CD4-positive, alpha-beta T cell (primary cell): ENCODE measurements around the gene KDM2B. TPM values are rescaled to one million over a fixed set of nuclear protein-coding genes. Genes with fewer than 3 reads are reported as not detected.

Source experiments
- ATAC-seq: fragments of 200-7000 bp; cut with Tn5 transposase; one replicate; pipeline ENCODE4 v1.10.0; 2022; ENCODE audit warnings: mild to moderate bottlenecking; ENCODE audit not compliant: poor library complexity
- CTCF ChIA-PET: fragments of 350-600 bp; sonication (Branson Sonifier 250); formaldehyde crosslinking; loops from one replicate; lab custom pipeline; 2021; ENCODE audit warnings: antibody characterized with exemption, inconsistent platforms; lab: Charles Lee
- POLR2A ChIA-PET: fragments of 350-600 bp; sonication (Branson Sonifier 250); formaldehyde crosslinking; loops from one replicate; lab custom pipeline; 2021; ENCODE audit warnings: antibody characterized with exemption, inconsistent platforms; lab: Charles Lee
- DNase-seq, 14 experiments: peaks; one replicate each; pipeline ENCODE4 v3.0.0-alpha.2; 2013 to 2020; ENCODE audit warnings: mixed read lengths in 2 of 14
- H3K27ac ChIP-seq, 2 donors: one replicate each; pipeline versions ENCODE4 v1.5.1 to v1.7.0; 2013; ENCODE audit warnings: low read length in 2 of 2, low read depth in 1 of 2, mild to moderate bottlenecking in 1 of 2
- H3K27me3 ChIP-seq, 2 experiments: 1 replicate in 1 of 2; 2 replicates in 1 of 2; pipeline versions ENCODE4 v1.6.1 to v1.7.0; 2013; ENCODE audit warnings: low read length in 2 of 2, control low read depth in 1 of 2, mild to moderate bottlenecking in 1 of 2, moderate library complexity in 1 of 2; ENCODE audit not compliant: insufficient read depth in 2 of 2, control insufficient read depth in 1 of 2
- H3K36me3 ChIP-seq: one replicate; pipeline ENCODE4 v1.6.1; 2013; ENCODE audit warnings: low read length, control low read depth; ENCODE audit not compliant: insufficient read depth
- H3K4me1 ChIP-seq: one replicate; pipeline ENCODE4 v1.6.1; 2013; ENCODE audit warnings: low read length, control low read depth; ENCODE audit not compliant: insufficient read depth
- H3K4me3 ChIP-seq: one replicate; pipeline ENCODE4 v1.5.1; 2013; ENCODE audit warnings: mild to moderate bottlenecking, low read length, moderate library complexity
- H3K9me3 ChIP-seq, 2 experiments: 1 replicate in 1 of 2; 2 replicates in 1 of 2; pipeline versions ENCODE4 v1.6.1 to v1.7.0; 2013; ENCODE audit warnings: low read length in 2 of 2, mild to moderate bottlenecking in 2 of 2, control low read depth in 1 of 2, moderate library complexity in 1 of 2; ENCODE audit not compliant: control insufficient read depth in 1 of 2, insufficient read depth in 1 of 2
- H3K27ac Mint-ChIP-seq: one replicate; pipeline ENCODE4 v1.8.0; 2020; ENCODE audit warnings: mixed read lengths
- H3K27me3 Mint-ChIP-seq: one replicate; pipeline ENCODE4 v1.8.0; 2021; ENCODE audit warnings: mixed read lengths
- H3K36me3 Mint-ChIP-seq: one replicate; pipeline ENCODE4 v1.8.0; 2021; ENCODE audit warnings: low read depth, mixed read lengths
- H3K4me1 Mint-ChIP-seq: one replicate; pipeline ENCODE4 v1.8.0; 2021; ENCODE audit warnings: low read depth, mixed read lengths
- H3K4me3 Mint-ChIP-seq: one replicate; pipeline ENCODE4 v1.8.0; 2020; ENCODE audit warnings: mild to moderate bottlenecking, mixed read lengths
- H3K9me3 Mint-ChIP-seq: one replicate; pipeline ENCODE4 v1.8.0; 2020; ENCODE audit warnings: mixed read lengths
- intact Hi-C, 2 experiments: fragments of 100-400 bp; cut with DNase I in 1 of 2; cut with micrococcal nuclease in 1 of 2; formaldehyde crosslinking; loops; one replicate each; pipeline versions ENCODE4 v1.15.1 to v1.9.0; 2023 to 2025; cut with DNase I, micrococcal nuclease
- total RNA-seq, 174 experiments: library from RNA in 2 of 174; stranded (reverse) in 2 of 174; gene quantifications; one replicate each; pipeline ENCODE4 v1.2.3 and lab custom pipeline; 2021 to 2026
- TF ChIP-seq, protein P1 (sequence below): fragments of 200-600 bp; IDR thresholded peaks from one replicate; pipeline ENCODE4 v1.8.0; 2022; ENCODE audit warnings: antibody characterized with exemption, mild to moderate bottlenecking

Gene KDM2B
- total RNA-seq, 2 experiments from 2014 or later: 60.4 to 62.6 TPM

DNA sequence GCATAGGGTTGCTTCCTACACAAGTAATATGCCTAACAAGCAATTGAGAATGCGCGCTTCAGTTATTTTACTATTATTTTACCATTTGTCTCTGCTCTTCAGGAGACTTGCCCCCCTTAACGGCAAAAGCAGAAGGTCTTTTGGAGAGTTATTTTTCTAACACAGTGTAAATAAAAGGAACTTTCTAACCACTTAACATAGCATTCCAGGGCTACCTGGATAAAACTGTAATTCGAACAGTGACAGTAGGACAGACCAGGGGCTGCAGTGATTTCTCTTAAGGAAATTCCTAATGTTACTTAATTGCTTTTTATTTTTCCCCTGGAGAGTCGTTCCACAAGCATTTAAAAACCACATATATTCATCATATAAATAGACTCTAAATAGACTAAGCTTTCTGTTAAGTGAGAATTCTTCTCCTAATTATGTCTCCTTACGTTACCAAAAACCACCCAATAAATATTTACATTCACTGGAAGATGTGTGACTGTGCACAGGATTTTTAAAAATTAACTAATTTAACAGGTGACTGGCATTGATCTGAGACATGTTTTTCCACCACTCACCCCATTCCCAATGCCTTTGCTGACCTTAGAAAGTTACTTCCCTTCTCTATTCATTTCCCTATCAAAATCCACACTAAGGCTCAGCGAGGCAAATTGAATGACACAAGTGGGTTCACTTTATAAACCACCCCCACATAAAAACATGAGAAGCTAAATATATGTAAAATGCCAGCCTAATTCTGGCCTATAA lies 108.5 kb downstream of the KDM2B start:
- no peaks in the 10 kb centered on the region for H3K9me3 Mint-ChIP-seq
- H3K4me1 Mint-ChIP-seq: peaks cover 21% of the 10 kb centered on the region
- ChIA-PET POLR2A (interaction anchor here (0.7 kb wide), 1 partner anchor 275 kb away, joined by 3 read pairs; no protein-coding TSS in a partner anchor), CTCF (interaction anchor here (1.1 kb wide), 1 partner anchor 22 kb away, joined by 3 read pairs; no protein-coding TSS in a partner anchor)
- DNase-seq: no peak
- TF ChIP-seq, protein P1, sequence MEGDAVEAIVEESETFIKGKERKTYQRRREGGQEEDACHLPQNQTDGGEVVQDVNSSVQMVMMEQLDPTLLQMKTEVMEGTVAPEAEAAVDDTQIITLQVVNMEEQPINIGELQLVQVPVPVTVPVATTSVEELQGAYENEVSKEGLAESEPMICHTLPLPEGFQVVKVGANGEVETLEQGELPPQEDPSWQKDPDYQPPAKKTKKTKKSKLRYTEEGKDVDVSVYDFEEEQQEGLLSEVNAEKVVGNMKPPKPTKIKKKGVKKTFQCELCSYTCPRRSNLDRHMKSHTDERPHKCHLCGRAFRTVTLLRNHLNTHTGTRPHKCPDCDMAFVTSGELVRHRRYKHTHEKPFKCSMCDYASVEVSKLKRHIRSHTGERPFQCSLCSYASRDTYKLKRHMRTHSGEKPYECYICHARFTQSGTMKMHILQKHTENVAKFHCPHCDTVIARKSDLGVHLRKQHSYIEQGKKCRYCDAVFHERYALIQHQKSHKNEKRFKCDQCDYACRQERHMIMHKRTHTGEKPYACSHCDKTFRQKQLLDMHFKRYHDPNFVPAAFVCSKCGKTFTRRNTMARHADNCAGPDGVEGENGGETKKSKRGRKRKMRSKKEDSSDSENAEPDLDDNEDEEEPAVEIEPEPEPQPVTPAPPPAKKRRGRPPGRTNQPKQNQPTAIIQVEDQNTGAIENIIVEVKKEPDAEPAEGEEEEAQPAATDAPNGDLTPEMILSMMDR: no peak
- H3K4me3 Mint-ChIP-seq: no peak overlapping the region
- H3K36me3 ChIP-seq: no peaks in the 10 kb centered on the region
- no peak for ATAC-seq
- no peak overlapping the region for H3K4me3 ChIP-seq
- intact Hi-C loops: no loop called here
- peaks cover 7% of the 10 kb centered on the region for H3K4me1 ChIP-seq
- peaks cover 4% of the 10 kb centered on the region for H3K36me3 Mint-ChIP-seq
- no peaks in the 10 kb centered on the region for H3K9me3 ChIP-seq
- H3K27ac ChIP-seq: no peak overlapping the region
- H3K27ac Mint-ChIP-seq: no peak overlapping the region
- H3K27me3 Mint-ChIP-seq: no peaks in the 10 kb centered on the region
- no peaks in the 10 kb centered on the region for H3K27me3 ChIP-seq

DNA sequence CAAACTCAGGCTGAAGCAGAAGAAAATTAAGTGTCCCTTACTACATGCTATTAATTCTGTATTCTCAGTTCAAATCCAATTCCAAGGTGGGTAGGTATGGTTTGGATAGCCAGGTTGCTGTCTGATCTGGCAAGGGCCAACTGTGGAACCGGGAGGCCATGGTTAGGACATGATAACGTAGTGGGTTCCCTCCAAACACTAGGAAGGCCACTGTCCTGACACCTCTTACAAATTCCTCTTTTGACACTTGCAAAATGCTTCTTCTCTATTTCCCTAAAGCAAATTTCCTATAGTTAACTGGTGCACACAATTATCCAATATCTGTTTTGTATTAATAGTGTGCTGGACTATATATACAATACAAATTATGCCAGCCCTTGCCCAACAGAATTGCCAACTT lies 110.1 kb downstream of the KDM2B start:
- ATAC-seq (no peak), DNase-seq (no peak)
- H3K36me3 ChIP-seq: no peaks in the 10 kb centered on the region
- CTCF ChIA-PET: no interaction called here
- H3K9me3 ChIP-seq: no peaks in the 10 kb centered on the region
- POLR2A ChIA-PET: no interaction called here
- Mint-ChIP-seq H3K27me3 (no peaks in the 10 kb centered on the region), H3K4me3 (peak overlapping the region; percentile 42), H3K36me3 (peaks cover 10% of the 10 kb centered on the region), H3K27ac (peak overlapping the region; percentile 65), H3K9me3 (no peaks in the 10 kb centered on the region), H3K4me1 (peaks cover 28% of the 10 kb centered on the region)
- H3K27ac ChIP-seq: no peak overlapping the region
- no peaks in the 10 kb centered on the region for H3K27me3 ChIP-seq
- peaks cover 12% of the 10 kb centered on the region for H3K4me1 ChIP-seq
- TF ChIP-seq, protein P1: no peak
- intact Hi-C loops: no loop called here
- no peak overlapping the region for H3K4me3 ChIP-seq

DNA sequence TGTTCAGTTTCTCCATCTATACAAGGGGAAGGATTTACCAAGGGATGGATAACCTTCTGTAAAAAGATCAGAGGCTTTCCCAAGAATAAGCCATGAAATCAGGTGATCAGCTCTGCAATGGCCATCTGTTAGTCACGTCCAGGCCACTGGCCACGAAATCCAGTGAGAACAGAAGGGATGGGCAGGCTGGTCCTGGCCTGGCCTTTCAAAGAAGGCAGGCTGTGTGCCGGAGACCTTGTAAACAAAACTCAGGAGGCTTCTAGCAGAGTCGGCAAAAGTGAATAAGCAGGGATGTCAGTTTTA lies 112.4 kb downstream of the KDM2B start:
- no peaks in the 10 kb centered on the region for H3K9me3 Mint-ChIP-seq
- Histone ChIP-seq H3K27me3 (no peaks in the 10 kb centered on the region), H3K36me3 (peaks cover 4% of the 10 kb centered on the region), H3K9me3 (no peaks in the 10 kb centered on the region), H3K27ac (peak overlapping the region in 1 of 2 donors; percentile 43), H3K4me1 (peaks cover 35% of the 10 kb centered on the region), H3K4me3 (no peak overlapping the region)
- TF ChIP-seq, protein P1: no peak
- DNase-seq (no peak), ATAC-seq (no peak)
- ChIA-PET POLR2A (interaction anchor here (1.0 to 2.2 kb wide), 3 partner anchors 62 to 159 kb away, joined by 4 to 6 read pairs (median 4); no protein-coding TSS in a partner anchor), CTCF (interaction anchor here (0.7 to 1.2 kb wide), 2 partner anchors 10 to 31 kb away, joined by 3 to 4 read pairs; no protein-coding TSS in a partner anchor)
- intact Hi-C loops: loop anchor here in 1 of 2 experiments (5.0 kb wide), 2 partner anchors 116 to 1504 kb away; partner anchors contain the start of gene ANAPC5
- peak overlapping the region; percentile 83 for H3K27ac Mint-ChIP-seq
- peaks cover 7% of the 10 kb centered on the region for H3K36me3 Mint-ChIP-seq
- peak overlapping the region; percentile 77 for H3K4me3 Mint-ChIP-seq
- peaks cover 39% of the 10 kb centered on the region for H3K4me1 Mint-ChIP-seq
- no peaks in the 10 kb centered on the region for H3K27me3 Mint-ChIP-seq
